Stomach smooth muscle (tissue), 2 donors: ENCODE results near the gene NIT1.

Source experiments
- H3K27ac ChIP-seq: one replicate; pipeline ENCODE4 v1.7.0; 2013; ENCODE audit warnings: mild to moderate bottlenecking, low read length, inconsistent platforms
- H3K27me3 ChIP-seq, 2 donors: one replicate each; pipeline ENCODE4 v1.7.0; 2013; ENCODE audit warnings: low read length in 2 of 2; ENCODE audit not compliant: insufficient read depth in 2 of 2, control insufficient read depth in 1 of 2
- H3K36me3 ChIP-seq, 2 donors: one replicate each; pipeline ENCODE4 v1.7.0; 2013; ENCODE audit warnings: low read length in 2 of 2; ENCODE audit not compliant: control insufficient read depth in 2 of 2, insufficient read depth in 2 of 2
- H3K4me1 ChIP-seq: one replicate; pipeline ENCODE4 v1.7.0; 2013; ENCODE audit warnings: low read length; ENCODE audit not compliant: control insufficient read depth, insufficient read depth
- H3K4me3 ChIP-seq, 2 donors: one replicate each; pipeline ENCODE4 v1.7.0; 2013; ENCODE audit warnings: low read length in 2 of 2
- H3K9ac ChIP-seq, 2 donors: one replicate each; pipeline ENCODE4 v1.7.0; 2013; ENCODE audit warnings: low read length in 2 of 2, mild to moderate bottlenecking in 1 of 2
- H3K9me3 ChIP-seq, 2 donors: one replicate each; pipeline ENCODE4 v1.7.0; 2013; ENCODE audit warnings: low read length in 2 of 2; ENCODE audit not compliant: control insufficient read depth in 2 of 2
- donor health status: healthy.
- donor health status: Pancreatic carcinoma.

Gene NIT1

GRCh38 chr1:161076410-161076809 is 41.5 kb upstream of the NIT1 start:
- no peaks in the 10 kb centered on the region for H3K4me1 ChIP-seq
- no peak overlapping the region for H3K27ac ChIP-seq
- peaks cover 0 to 10% of the 10 kb centered on the region in 2 donors for H3K27me3 ChIP-seq
- no peak overlapping the region for H3K4me3 ChIP-seq
- H3K9ac ChIP-seq, result no peak overlapping the region
- no peaks in the 10 kb centered on the region for H3K9me3 ChIP-seq
- H3K36me3 ChIP-seq, result no peaks in the 10 kb centered on the region

- no peaks in the 10 kb centered on the region for H3K9me3 ChIP-seq
- no peak overlapping the region for H3K4me3 ChIP-seq
- no peaks in the 10 kb centered on the region for H3K36me3 ChIP-seq
- H3K27ac ChIP-seq, result no peak overlapping the region
- H3K4me1 ChIP-seq, result no peaks in the 10 kb centered on the region
- H3K27me3 ChIP-seq, result peaks cover 0 to 10% of the 10 kb centered on the region in 2 donors
- no peak overlapping the region for H3K9ac ChIP-seq
Measured at GRCh38 chr1:161077426-161077825, 40.5 kb upstream of the NIT1 start.

- no peak overlapping the region for H3K27ac ChIP-seq
Measured at GRCh38 chr1:161079436-161080110, 38.3 kb upstream of the NIT1 start.

GRCh38 chr1:161080441-161081405 is 37.2 kb upstream of the NIT1 start:
- Histone ChIP-seq H3K9ac (no peak overlapping the region), H3K4me3 (no peak overlapping the region), H3K27ac (no peak overlapping the region), H3K4me1 (no peaks in the 10 kb centered on the region), H3K27me3 (peaks cover 0 to 10% of the 10 kb centered on the region in 2 donors), H3K36me3 (no peaks in the 10 kb centered on the region), H3K9me3 (no peaks in the 10 kb centered on the region)

More at GRCh38 chr1:161079436-161080110, 38.3 kb upstream of the NIT1 start:
- Histone ChIP-seq H3K36me3 (no peaks in the 10 kb centered on the region), H3K27me3 (peaks cover 0 to 10% of the 10 kb centered on the region in 2 donors), H3K4me1 (no peaks in the 10 kb centered on the region), H3K9me3 (no peaks in the 10 kb centered on the region), H3K9ac (no peak overlapping the region), H3K4me3 (no peak overlapping the region)

- H3K4me1 ChIP-seq, result no peaks in the 10 kb centered on the region
- H3K27ac ChIP-seq, result no peak overlapping the region
- no peaks in the 10 kb centered on the region for H3K9me3 ChIP-seq
- H3K27me3 ChIP-seq, result peaks cover 0 to 10% of the 10 kb centered on the region in 2 donors
- no peak overlapping the region for H3K9ac ChIP-seq
- H3K36me3 ChIP-seq, result no peaks in the 10 kb centered on the region
- H3K4me3 ChIP-seq, result no peak overlapping the region
Measured at GRCh38 chr1:161081519-161081918, 36.4 kb upstream of the NIT1 start.

- Histone ChIP-seq H3K9me3 (no peaks in the 10 kb centered on the region), H3K4me1 (no peaks in the 10 kb centered on the region), H3K27me3 (peaks cover 0 to 10% of the 10 kb centered on the region in 2 donors), H3K27ac (no peak overlapping the region), H3K4me3 (no peak overlapping the region), H3K36me3 (no peaks in the 10 kb centered on the region), H3K9ac (no peak overlapping the region)
Measured at GRCh38 chr1:161082483-161082882, 35.4 kb upstream of the NIT1 start.

- Histone ChIP-seq H3K9ac (no peak overlapping the region), H3K27ac (no peak overlapping the region)
Measured at GRCh38 chr1:161082996-161083747, 34.7 kb upstream of the NIT1 start.

GRCh38 chr1:161083748-161084596 is 33.9 kb upstream of the NIT1 start:
- no peak overlapping the region for H3K9ac ChIP-seq
- H3K9me3 ChIP-seq, result no peaks in the 10 kb centered on the region
- H3K4me3 ChIP-seq, result no peak overlapping the region
- H3K4me1 ChIP-seq, result no peaks in the 10 kb centered on the region
- H3K27ac ChIP-seq, result no peak overlapping the region
- peaks cover 0 to 9% of the 10 kb centered on the region in 2 donors for H3K27me3 ChIP-seq
- no peaks in the 10 kb centered on the region for H3K36me3 ChIP-seq

More at GRCh38 chr1:161082996-161083747, 34.7 kb upstream of the NIT1 start:
- no peak overlapping the region for H3K4me3 ChIP-seq
- H3K9me3 ChIP-seq, result no peaks in the 10 kb centered on the region
- H3K4me1 ChIP-seq, result no peaks in the 10 kb centered on the region
- H3K36me3 ChIP-seq, result no peaks in the 10 kb centered on the region
- peaks cover 0 to 10% of the 10 kb centered on the region in 2 donors for H3K27me3 ChIP-seq

- no peaks in the 10 kb centered on the region for H3K4me1 ChIP-seq
- no peaks in the 10 kb centered on the region for H3K9me3 ChIP-seq
- peaks cover 0 to 2% of the 10 kb centered on the region in 2 donors for H3K27me3 ChIP-seq
- H3K36me3 ChIP-seq, result no peaks in the 10 kb centered on the region
- no peak overlapping the region for H3K4me3 ChIP-seq
- no peak overlapping the region for H3K27ac ChIP-seq
- no peak overlapping the region for H3K9ac ChIP-seq
Measured at GRCh38 chr1:161084597-161084988, 33.3 kb upstream of the NIT1 start.

GRCh38 chr1:161085165-161085564 is 32.7 kb upstream of the NIT1 start:
- Histone ChIP-seq H3K27ac (no peak overlapping the region), H3K27me3 (no peaks in the 10 kb centered on the region), H3K9ac (no peak overlapping the region)

More at GRCh38 chr1:161085165-161085564, 32.7 kb upstream of the NIT1 start:
- Histone ChIP-seq H3K4me1 (no peaks in the 10 kb centered on the region), H3K36me3 (no peaks in the 10 kb centered on the region), H3K4me3 (no peak overlapping the region), H3K9me3 (no peaks in the 10 kb centered on the region)
